Lower leg skin (tissue), 4 donors: ENCODE measurements around the gene AK1. TPM values are rescaled to one million over a fixed set of nuclear protein-coding genes. Genes with fewer than 3 reads are reported as not detected.

Experiments
- DNase-seq, 2 donors: peaks; one replicate each; pipeline ENCODE4 v3.0.0-alpha.2; 2019; ENCODE audit warnings: low spot score in 2 of 2
- H3K4me3 ChIP-seq: fragments of 200-600 bp; sonication (generic); 2 replicates; pipeline ENCODE4 v1.5.1; 2017; ENCODE audit warnings: mild to moderate bottlenecking, low read depth; ENCODE audit not compliant: poor library complexity, severe bottlenecking
- POLR2A ChIP-seq, 2 donors: fragments of 450-650 bp; IDR thresholded peaks; one replicate each; pipeline ENCODE4 v1.6.1; 2016 to 2017; ENCODE audit warnings: antibody characterized with exemption in 2 of 2, mild to moderate bottlenecking in 1 of 2, moderate library complexity in 1 of 2
- WGBS, 2 donors: methylation state at CpG; one replicate each; pipeline ENCODE4 v1.1.5; 2018; 5-methylcytosine and 5-hydroxymethylcytosine counted together
- intact Hi-C: fragments of 100-400 bp; cut with DNase I; formaldehyde crosslinking; loops from one replicate; pipeline ENCODE4 v1.15.0; 2023; ENCODE audit warnings: low total_unique reads
- total RNA-seq, 4 donors: library from RNA; depleted of rRNA; stranded (reverse); fragments of >200 nt; gene quantifications; one replicate each; pipeline ENCODE4 v1.1.0, GENCODE V29; 2016
- TF ChIP-seq, protein P1 (sequence below), 3 donors: fragments of 450-650 bp; IDR thresholded peaks; one replicate each; pipeline ENCODE4 v1.5.1; 2016; ENCODE audit warnings: antibody characterized with exemption in 3 of 3, mild to moderate bottlenecking in 3 of 3, moderate library complexity in 2 of 3

AK1 gene
- total RNA-seq, 4 donors from 2014 or later = 9.5 to 35.4 (median 19.8) TPM

- TF ChIP-seq, protein P1, sequence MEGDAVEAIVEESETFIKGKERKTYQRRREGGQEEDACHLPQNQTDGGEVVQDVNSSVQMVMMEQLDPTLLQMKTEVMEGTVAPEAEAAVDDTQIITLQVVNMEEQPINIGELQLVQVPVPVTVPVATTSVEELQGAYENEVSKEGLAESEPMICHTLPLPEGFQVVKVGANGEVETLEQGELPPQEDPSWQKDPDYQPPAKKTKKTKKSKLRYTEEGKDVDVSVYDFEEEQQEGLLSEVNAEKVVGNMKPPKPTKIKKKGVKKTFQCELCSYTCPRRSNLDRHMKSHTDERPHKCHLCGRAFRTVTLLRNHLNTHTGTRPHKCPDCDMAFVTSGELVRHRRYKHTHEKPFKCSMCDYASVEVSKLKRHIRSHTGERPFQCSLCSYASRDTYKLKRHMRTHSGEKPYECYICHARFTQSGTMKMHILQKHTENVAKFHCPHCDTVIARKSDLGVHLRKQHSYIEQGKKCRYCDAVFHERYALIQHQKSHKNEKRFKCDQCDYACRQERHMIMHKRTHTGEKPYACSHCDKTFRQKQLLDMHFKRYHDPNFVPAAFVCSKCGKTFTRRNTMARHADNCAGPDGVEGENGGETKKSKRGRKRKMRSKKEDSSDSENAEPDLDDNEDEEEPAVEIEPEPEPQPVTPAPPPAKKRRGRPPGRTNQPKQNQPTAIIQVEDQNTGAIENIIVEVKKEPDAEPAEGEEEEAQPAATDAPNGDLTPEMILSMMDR (IDR thresholded peaks at IDR 0.05) = no peak
- TF ChIP-seq POLR2A (IDR thresholded peaks at IDR 0.05) = no peak
- no peak overlapping the region for H3K4me3 ChIP-seq
- intact Hi-C loops = loop anchor here (5.0 kb wide), 1 partner anchor 126 kb away; the partner anchor contains the start of gene CDK9
- DNase-seq = no peak
- 86 to 89% methylated on average over 5 of the region's 5 CpGs for WGBS, 2 donors
Observed at GRCh38 chr9:127912882-127913281, 35.4 kb upstream of the AK1 start.

GRCh38 chr9:127912296-127912695 lies 34.8 kb upstream of the AK1 start:
- no peak overlapping the region for H3K4me3 ChIP-seq
- TF ChIP-seq, protein P1 (IDR thresholded peaks at IDR 0.05) = no peak
- TF ChIP-seq POLR2A (IDR thresholded peaks at IDR 0.05) = no peak
- no peak for DNase-seq
- intact Hi-C loops = loop anchor here (5.0 kb wide), 1 partner anchor 125 kb away; the partner anchor contains the start of gene CDK9
- 96% methylated on average over 28 to 30 of the region's 31 CpGs for WGBS, 2 donors

- no peak overlapping the region for H3K4me3 ChIP-seq
- intact Hi-C loops = loop anchor here (5.0 kb wide), 1 partner anchor 123 kb away; the partner anchor contains the start of gene CDK9
- TF ChIP-seq, protein P1 (IDR thresholded peaks at IDR 0.05) = no peak
- TF ChIP-seq POLR2A (IDR thresholded peaks at IDR 0.05) = no peak
- DNase-seq = no peak
- WGBS, 2 donors = 54 to 59% methylated on average over 6 of the region's 6 CpGs
Observed at GRCh38 chr9:127910613-127911205, 33.2 kb upstream of the AK1 start.

DNA sequence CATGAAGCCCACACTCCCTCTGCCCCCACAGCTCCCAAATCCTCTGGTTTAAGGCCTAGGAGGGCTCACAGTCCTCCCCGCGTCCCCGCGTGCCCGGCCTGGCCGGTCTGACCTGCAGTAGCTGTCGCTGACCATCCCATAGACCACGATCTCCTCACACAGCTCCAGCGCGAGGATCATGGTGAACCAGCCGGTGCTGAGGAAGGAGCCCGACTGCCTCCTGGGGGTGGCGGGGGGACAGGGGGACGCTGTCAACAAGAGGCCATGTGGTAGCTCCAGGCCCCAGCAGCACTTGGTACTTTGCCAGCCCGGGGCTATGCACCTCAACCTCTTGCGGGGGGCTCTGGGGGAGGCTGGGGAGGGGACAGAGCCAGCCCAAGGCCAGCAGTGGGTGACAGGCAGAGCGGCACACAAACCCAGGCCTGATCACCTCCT lies 32.4 kb upstream of the AK1 start:
- 86 to 88% methylated on average over 5 to 11 of the region's 17 CpGs for WGBS, 2 donors
- DNase-seq = no peak
- intact Hi-C loops = loop anchor here (5.0 kb wide), 1 partner anchor 123 kb away; the partner anchor contains the start of gene CDK9
- no peak overlapping the region for H3K4me3 ChIP-seq
- TF ChIP-seq POLR2A (IDR thresholded peaks at IDR 0.05) = no peak
- TF ChIP-seq, protein P1 (IDR thresholded peaks at IDR 0.05) = no peak

DNA sequence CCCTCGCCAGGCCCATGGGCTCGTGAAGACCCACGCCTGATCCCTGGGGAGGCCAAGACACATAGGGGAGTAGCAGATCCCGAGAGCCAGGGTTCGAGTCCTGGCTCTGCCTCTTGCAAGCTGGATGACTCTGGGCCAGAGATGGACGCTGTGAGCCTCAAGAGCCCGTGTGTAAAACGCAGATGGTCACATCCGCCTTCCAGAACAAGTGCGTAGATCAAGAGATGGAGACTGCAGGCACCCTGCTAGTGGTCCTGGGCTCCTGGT lies 31.1 kb upstream of the AK1 start:
- no peak for DNase-seq
- TF ChIP-seq POLR2A (IDR thresholded peaks at IDR 0.05) = no peak
- TF ChIP-seq, protein P1 (IDR thresholded peaks at IDR 0.05) = no peak
- no peak overlapping the region for H3K4me3 ChIP-seq
- WGBS, 2 donors = 96 to 97% methylated on average over 8 to 10 of the region's 10 CpGs
- intact Hi-C loops = no loop called here
